Measurements from ENCODE around the gene ARHGAP5. TPM values are rescaled to one million over a fixed set of nuclear protein-coding genes. Genes with fewer than 3 reads are reported as not detected.

ARHGAP5 gene
- total and polyA plus RNA-seq, 7 donors, result 12.8 to 81.8 (median 56.9) TPM

DNA sequence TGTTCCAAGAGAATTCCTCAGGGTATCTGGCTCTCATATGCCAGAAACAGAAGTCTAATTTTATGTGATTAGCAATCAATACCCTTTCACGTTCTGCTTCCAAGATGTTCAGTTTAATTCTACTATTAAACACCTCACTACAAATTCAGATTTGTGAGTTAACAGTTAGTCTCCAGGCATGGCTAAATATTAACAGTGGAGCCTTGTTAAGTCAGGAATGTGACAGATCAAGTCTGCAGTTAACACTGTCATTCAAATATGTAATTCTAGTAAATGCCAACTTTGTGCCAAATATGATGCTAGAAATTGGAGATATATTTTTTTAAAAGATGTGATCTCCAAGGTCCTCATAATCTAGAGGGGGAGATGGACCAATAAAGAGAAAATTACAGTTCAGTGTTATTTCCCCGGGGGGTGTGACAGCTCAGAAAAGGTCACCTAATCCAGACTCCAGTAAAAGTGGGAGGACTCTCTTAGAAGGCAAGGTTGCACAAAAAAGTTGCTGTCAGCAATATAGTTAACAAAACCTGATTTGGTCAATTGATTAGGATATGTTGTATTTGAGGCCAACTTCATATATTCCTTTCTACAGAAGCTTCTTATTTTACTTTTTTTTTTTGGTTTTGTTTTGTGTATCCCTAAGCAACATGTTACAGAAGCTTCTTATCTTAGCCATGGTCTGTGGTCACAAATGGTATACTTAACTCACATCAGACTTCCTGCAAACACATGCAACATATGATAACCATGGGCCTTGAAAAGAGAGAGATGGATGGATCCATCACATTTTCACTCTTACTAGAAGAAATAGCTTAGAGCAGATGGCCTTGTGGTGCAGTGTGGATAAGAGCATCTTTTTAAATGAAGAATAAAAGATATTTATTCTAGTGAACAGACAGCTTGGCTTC is 106.3 kb downstream of the ARHGAP5 start:
- no peak for ATAC-seq
- WGBS, 3 donors, result 71 to 78% (median 73%) methylated on average over 2 of the region's 2 CpGs
- intact Hi-C loops (cut with DNase I), result no loop called here
- Histone ChIP-seq H3K4me1 (no peaks in the 10 kb centered on the region), H3K9me3 (peaks cover 10% of the 10 kb centered on the region), H3K4me3 (no peak overlapping the region), H3K27ac (no peak overlapping the region), H3K36me3 (ENCODE audit: insufficient read depth in 1 of 2, low read depth in 1 of 2) (no peaks in the 10 kb centered on the region), H3K27me3 (ENCODE audit: insufficient read depth in 3 of 3, low read length in 2 of 3) (no peaks in the 10 kb centered on the region)
- no peak for TF ChIP-seq CTCF (IDR thresholded peaks at IDR 0.05)
- no peak for DNase-seq

DNA sequence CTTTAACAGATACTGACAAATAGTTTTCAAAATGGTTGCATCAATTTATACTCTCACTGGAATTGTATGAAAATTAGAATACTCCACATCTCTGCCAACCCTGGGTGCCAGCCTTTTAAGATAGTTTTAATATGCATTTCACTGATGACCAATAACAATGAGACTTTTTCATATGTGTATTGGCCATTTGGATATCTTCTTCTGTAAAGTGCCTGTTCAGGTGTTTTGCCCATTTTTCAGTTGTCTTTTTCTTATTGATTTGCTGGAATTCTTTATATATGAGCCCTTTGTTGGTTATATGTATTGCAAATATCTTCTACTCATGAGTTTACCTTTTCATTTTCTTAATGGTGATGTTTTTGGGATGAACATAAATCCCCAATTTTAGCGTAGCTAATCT is 108.0 kb downstream of the ARHGAP5 start:
- intact Hi-C loops (cut with DNase I), result no loop called here
- no peak for TF ChIP-seq CTCF (IDR thresholded peaks at IDR 0.05)
- Histone ChIP-seq H3K27me3 (ENCODE audit: insufficient read depth in 3 of 3, low read length in 2 of 3) (no peaks in the 10 kb centered on the region), H3K4me1 (no peaks in the 10 kb centered on the region), H3K27ac (no peak overlapping the region), H3K4me3 (no peak overlapping the region), H3K36me3 (ENCODE audit: insufficient read depth in 1 of 2, low read depth in 1 of 2) (no peaks in the 10 kb centered on the region), H3K9me3 (peaks cover 10% of the 10 kb centered on the region)
- 94 to 100% (median 97%) methylated on average over 1 of the region's 1 CpG for WGBS, 3 donors
- DNase-seq (no peak), ATAC-seq (no peak)

GRCh38 chr14:32186248-32186647 is 109.1 kb downstream of the ARHGAP5 start:
- intact Hi-C loops (cut with DNase I), result no loop called here
- H3K27me3 ChIP-seq (ENCODE audit: insufficient read depth in 3 of 3, low read length in 2 of 3), result no peaks in the 10 kb centered on the region
- TF ChIP-seq CTCF (IDR thresholded peaks at IDR 0.05), result no peak
- ATAC-seq, result no peak
- H3K4me3 ChIP-seq, result no peak overlapping the region
- no peak overlapping the region for H3K27ac ChIP-seq
- H3K4me1 ChIP-seq, result no peaks in the 10 kb centered on the region
- H3K9me3 ChIP-seq, result peaks cover 10% of the 10 kb centered on the region
- no peak for DNase-seq
- no peaks in the 10 kb centered on the region for H3K36me3 ChIP-seq (ENCODE audit: insufficient read depth in 1 of 2, low read depth in 1 of 2)

GRCh38 chr14:32189811-32190210 is 112.7 kb downstream of the ARHGAP5 start:
- intact Hi-C loops (cut with DNase I), result no loop called here

More at GRCh38 chr14:32189811-32190210, 112.7 kb downstream of the ARHGAP5 start:
- Histone ChIP-seq H3K4me1 (no peaks in the 10 kb centered on the region), H3K9me3 (peaks cover 8% of the 10 kb centered on the region), H3K36me3 (ENCODE audit: insufficient read depth in 1 of 2, low read depth in 1 of 2) (no peaks in the 10 kb centered on the region), H3K27me3 (ENCODE audit: insufficient read depth in 3 of 3, low read length in 2 of 3) (peaks cover 0 to 3% (median 0%) of the 10 kb centered on the region in 3 donors), H3K27ac (no peak overlapping the region), H3K4me3 (no peak overlapping the region)
- TF ChIP-seq CTCF (IDR thresholded peaks at IDR 0.05), result no peak
- DNase-seq, result no peak
- 81 to 92% (median 83%) methylated on average over 1 of the region's 1 CpG for WGBS, 3 donors
- no peak for ATAC-seq
